Caco-2 (cell line): Measurements from ENCODE around the gene MTCL3. TPM values are rescaled to one million over a fixed set of nuclear protein-coding genes. Genes with fewer than 3 reads are reported as not detected.
"Not testable (repeated sequence)": the region's sequence is repeated elsewhere in the genome, so short reads cannot be mapped to it uniquely, and the experiment has no call there.

Source experiments
- BruUV-seq: library from RNA; stranded (reverse); fragments of 400-500 nt; replicated peaks from 2 replicates; lab custom pipeline; 2021; lab: Mats Ljungman, UMichigan
- CTCF ChIA-PET: fragments of 300-600 bp; sonication (Branson Sonifier 250); formaldehyde crosslinking; loops from one replicate; lab custom pipeline; 2022; ENCODE audit warnings: antibody characterized with exemption; lab: Charles Lee
- POLR2A ChIA-PET: fragments of 300-600 bp; sonication (Branson Sonifier 250); formaldehyde crosslinking; loops from one replicate; lab custom pipeline; 2022; ENCODE audit warnings: antibody characterized with exemption; lab: Charles Lee
- DNase-seq, 2 experiments: peaks; one replicate each; pipeline versions ENCODE4 v3.0.0 to v3.0.0-alpha.2; 2020 to 2022
- H3K27me3 ChIP-seq: replicated peaks from 2 replicates; pipeline ENCODE4 v1.6.0; 2011; ENCODE audit warnings: low read length; ENCODE audit not compliant: control insufficient read depth, insufficient read depth
- H3K36me3 ChIP-seq: 2 replicates; pipeline ENCODE4 v1.5.1; 2011; ENCODE audit warnings: low read length; ENCODE audit not compliant: control insufficient read depth, insufficient read depth
- H3K4me1 ChIP-seq: fragments of 250-450 bp; sonication (Bioruptor Pico); 2 replicates; pipeline ENCODE4 v1.5.1; 2020; ENCODE audit warnings: mild to moderate bottlenecking
- H3K4me3 ChIP-seq: 2 replicates; pipeline ENCODE4 v1.5.1; 2011; ENCODE audit warnings: low read depth, mild to moderate bottlenecking, control low read depth, low read length
- H3K9me3 ChIP-seq: fragments of 250-450 bp; sonication (Bioruptor Pico); 2 replicates; pipeline ENCODE4 v1.5.1; 2020; ENCODE audit warnings: mild to moderate bottlenecking, moderate library complexity
- H3K27ac Mint-ChIP-seq: one replicate; pipeline ENCODE4 v1.8.0; 2022; ENCODE audit warnings: mixed read lengths; ENCODE audit not compliant: unreplicated experiment
- H3K27me3 Mint-ChIP-seq: one replicate; pipeline ENCODE4 v1.8.0; 2022; ENCODE audit warnings: mixed read lengths; ENCODE audit not compliant: insufficient read depth, unreplicated experiment
- H3K36me3 Mint-ChIP-seq: one replicate; pipeline ENCODE4 v1.8.0; 2022; ENCODE audit warnings: mild to moderate bottlenecking, mixed read lengths; ENCODE audit not compliant: insufficient read depth, unreplicated experiment
- H3K4me1 Mint-ChIP-seq: one replicate; pipeline ENCODE4 v1.8.0; 2022; ENCODE audit warnings: low read depth, mixed read lengths; ENCODE audit not compliant: unreplicated experiment
- H3K4me3 Mint-ChIP-seq: one replicate; pipeline ENCODE4 v1.8.0; 2022; ENCODE audit warnings: mild to moderate bottlenecking, moderate library complexity, mixed read lengths; ENCODE audit not compliant: unreplicated experiment
- H3K9me3 Mint-ChIP-seq: one replicate; pipeline ENCODE4 v1.8.0; 2022; ENCODE audit warnings: mixed read lengths; ENCODE audit not compliant: unreplicated experiment
- CTCF ChIP-seq, 2 experiments: fragments of 200-600 bp in 1 of 2; IDR thresholded peaks; 1 replicate in 1 of 2; 2 replicates in 1 of 2; pipeline versions ENCODE4 v1.5.1 to v1.8.0; 2011 to 2022; ENCODE audit warnings: antibody characterized with exemption in 1 of 2, control low read depth in 1 of 2, inconsistent platforms in 1 of 2, low read depth in 1 of 2, low read length in 1 of 2, mild to moderate bottlenecking in 1 of 2, moderate library complexity in 1 of 2; ENCODE audit not compliant: insufficient read depth in 1 of 2, severe bottlenecking in 1 of 2, unreplicated experiment in 1 of 2
- intact Hi-C: fragments of 100-400 bp; cut with micrococcal nuclease; formaldehyde crosslinking; loops from one replicate; pipeline ENCODE4 v1.10.0; 2022; ENCODE audit not compliant: unreplicated experiment
- total RNA-seq: library from RNA; stranded (reverse); gene quantifications from 2 replicates; pipeline ENCODE4 v1.2.3, GENCODE V29; 2022

The MTCL3 gene

GRCh38 chr6:127434651-127435050, 84.5 kb downstream of the MTCL3 start:
- BruUV-seq = no TSS peak
- Mint-ChIP-seq H3K36me3 (no peaks in the 10 kb centered on the region), H3K9me3 (no peaks in the 10 kb centered on the region), H3K27me3 (peaks cover 2% of the 10 kb centered on the region), H3K4me3 (no peak overlapping the region), H3K27ac (no peak overlapping the region), H3K4me1 (no peaks in the 10 kb centered on the region)
- no peak overlapping the region for H3K4me3 ChIP-seq
- no peak for DNase-seq
- intact Hi-C loops = no loop called here
- no peaks in the 10 kb centered on the region for H3K27me3 ChIP-seq
- POLR2A ChIA-PET = no interaction called here
- H3K9me3 ChIP-seq = no peaks in the 10 kb centered on the region
- H3K36me3 ChIP-seq = no peaks in the 10 kb centered on the region
- H3K4me1 ChIP-seq = no peaks in the 10 kb centered on the region
- no peak for TF ChIP-seq CTCF (IDR thresholded peaks at IDR 0.05; ENCODE audit: insufficient read depth in 1 of 2, low read depth in 1 of 2, low read length in 1 of 2, severe bottlenecking in 1 of 2, unreplicated experiment in 1 of 2)
- CTCF ChIA-PET = no interaction called here

- H3K4me1 ChIP-seq, H3K4me1 Mint-ChIP-seq, CTCF ChIA-PET, H3K9me3 ChIP-seq, POLR2A ChIA-PET, H3K36me3 Mint-ChIP-seq, intact Hi-C loops, H3K9me3 Mint-ChIP-seq, H3K4me3 ChIP-seq, H3K27me3 ChIP-seq, DNase-seq, BruUV-seq, H3K36me3 ChIP-seq, H3K27ac Mint-ChIP-seq, H3K27me3 Mint-ChIP-seq, H3K4me3 Mint-ChIP-seq: not testable (repeated sequence)
Observed at GRCh38 chr6:127428562-127428961, 90.6 kb downstream of the MTCL3 start.

GRCh38 chr6:127423921-127424320, 95.2 kb downstream of the MTCL3 start:
- DNase-seq = no peak
- Mint-ChIP-seq H3K36me3 (no peaks in the 10 kb centered on the region), H3K27me3 (no peaks in the 10 kb centered on the region), H3K9me3 (peaks cover 6% of the 10 kb centered on the region), H3K4me3 (no peak overlapping the region), H3K27ac (no peak overlapping the region), H3K4me1 (no peaks in the 10 kb centered on the region)
- BruUV-seq = no TSS peak
- H3K4me3 ChIP-seq = no peak overlapping the region
- H3K27me3 ChIP-seq = no peaks in the 10 kb centered on the region
- no peaks in the 10 kb centered on the region for H3K36me3 ChIP-seq
- CTCF ChIA-PET = no interaction called here
- no peaks in the 10 kb centered on the region for H3K4me1 ChIP-seq
- no peak for TF ChIP-seq CTCF (IDR thresholded peaks at IDR 0.05; ENCODE audit: insufficient read depth in 1 of 2, low read depth in 1 of 2, low read length in 1 of 2, severe bottlenecking in 1 of 2, unreplicated experiment in 1 of 2)
- H3K9me3 ChIP-seq = no peaks in the 10 kb centered on the region
- POLR2A ChIA-PET = no interaction called here
- intact Hi-C loops = no loop called here

Other genes with a start within 250 kb of the MTCL3 start
- gene ECHDC1, start 175.7 kb downstream of the MTCL3 start, total RNA-seq = 72.7 and 77.5 TPM in 2 replicates
- not detected in 2 replicates for gene KIAA0408, start 59.9 kb downstream of the MTCL3 start, total RNA-seq
- gene C6orf58, start 57.8 kb upstream of the MTCL3 start, total RNA-seq = not detected in 2 replicates